Epithelial cell of esophagus (primary cell): ENCODE data around the gene TNIK.
A peak's percentile ranks its signal among the peaks of the same experiment; 100 is the strongest.

Experiments
- DNase-seq: peaks from one replicate; pipeline ENCODE4 v3.0.0; 2010; ENCODE audit warnings: low read depth
- H3K4me3 ChIP-seq: 2 replicates; pipeline ENCODE4 v1.5.1; 2011; ENCODE audit warnings: mild to moderate bottlenecking, low read length, control low read depth
- TF ChIP-seq, protein P1 (sequence below): IDR thresholded peaks from 2 replicates; pipeline ENCODE4 v1.5.1; 2011; ENCODE audit warnings: low read depth, mild to moderate bottlenecking, low read length, control low read depth, inconsistent platforms; ENCODE audit not compliant: insufficient read depth; ENCODE audit errors: missing control alignments

Gene TNIK

GRCh38 chr3:171412473-171412872 is 47.7 kb downstream of the TNIK start:
- DNase-seq, result no peak
- TF ChIP-seq, protein P1, sequence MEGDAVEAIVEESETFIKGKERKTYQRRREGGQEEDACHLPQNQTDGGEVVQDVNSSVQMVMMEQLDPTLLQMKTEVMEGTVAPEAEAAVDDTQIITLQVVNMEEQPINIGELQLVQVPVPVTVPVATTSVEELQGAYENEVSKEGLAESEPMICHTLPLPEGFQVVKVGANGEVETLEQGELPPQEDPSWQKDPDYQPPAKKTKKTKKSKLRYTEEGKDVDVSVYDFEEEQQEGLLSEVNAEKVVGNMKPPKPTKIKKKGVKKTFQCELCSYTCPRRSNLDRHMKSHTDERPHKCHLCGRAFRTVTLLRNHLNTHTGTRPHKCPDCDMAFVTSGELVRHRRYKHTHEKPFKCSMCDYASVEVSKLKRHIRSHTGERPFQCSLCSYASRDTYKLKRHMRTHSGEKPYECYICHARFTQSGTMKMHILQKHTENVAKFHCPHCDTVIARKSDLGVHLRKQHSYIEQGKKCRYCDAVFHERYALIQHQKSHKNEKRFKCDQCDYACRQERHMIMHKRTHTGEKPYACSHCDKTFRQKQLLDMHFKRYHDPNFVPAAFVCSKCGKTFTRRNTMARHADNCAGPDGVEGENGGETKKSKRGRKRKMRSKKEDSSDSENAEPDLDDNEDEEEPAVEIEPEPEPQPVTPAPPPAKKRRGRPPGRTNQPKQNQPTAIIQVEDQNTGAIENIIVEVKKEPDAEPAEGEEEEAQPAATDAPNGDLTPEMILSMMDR, result no peak
- no peak overlapping the region for H3K4me3 ChIP-seq

GRCh38 chr3:171412054-171412453 is 48.2 kb downstream of the TNIK start:
- no peak overlapping the region for H3K4me3 ChIP-seq
- DNase-seq, result no peak
- TF ChIP-seq, protein P1, result no peak

GRCh38 chr3:171410186-171410585 is 50.0 kb downstream of the TNIK start:
- TF ChIP-seq, protein P1, result no peak
- H3K4me3 ChIP-seq, result no peak overlapping the region
- no peak for DNase-seq

DNA sequence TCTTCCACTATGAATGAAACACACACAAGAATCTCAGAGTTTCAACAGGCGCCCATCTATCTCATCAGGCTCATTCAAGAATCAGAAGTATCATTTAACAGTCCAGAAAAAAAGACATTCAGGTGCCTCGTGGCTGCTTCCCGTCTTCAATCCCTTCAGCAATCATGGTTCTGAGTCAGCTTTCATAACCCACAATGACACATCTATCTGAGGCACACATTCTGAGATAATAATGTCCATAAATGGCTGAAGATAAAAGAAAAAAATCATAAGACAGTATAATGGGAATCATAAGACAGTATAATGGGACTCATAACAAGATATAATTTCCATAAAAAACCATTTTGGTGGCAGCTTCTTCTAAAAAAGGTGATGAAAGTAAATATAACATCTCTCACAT is 52.4 kb downstream of the TNIK start:
- H3K4me3 ChIP-seq, result no peak overlapping the region
- peak; percentile 72 for DNase-seq
- TF ChIP-seq, protein P1, result no peak

GRCh38 chr3:171404376-171404967 is 55.7 kb downstream of the TNIK start:
- TF ChIP-seq, protein P1, result no peak
- peak; percentile 14 for DNase-seq
- no peak overlapping the region for H3K4me3 ChIP-seq

- TF ChIP-seq, protein P1, result no peak
- no peak for DNase-seq
- no peak overlapping the region for H3K4me3 ChIP-seq
Observed at GRCh38 chr3:171402281-171402680, 57.9 kb downstream of the TNIK start.

DNA sequence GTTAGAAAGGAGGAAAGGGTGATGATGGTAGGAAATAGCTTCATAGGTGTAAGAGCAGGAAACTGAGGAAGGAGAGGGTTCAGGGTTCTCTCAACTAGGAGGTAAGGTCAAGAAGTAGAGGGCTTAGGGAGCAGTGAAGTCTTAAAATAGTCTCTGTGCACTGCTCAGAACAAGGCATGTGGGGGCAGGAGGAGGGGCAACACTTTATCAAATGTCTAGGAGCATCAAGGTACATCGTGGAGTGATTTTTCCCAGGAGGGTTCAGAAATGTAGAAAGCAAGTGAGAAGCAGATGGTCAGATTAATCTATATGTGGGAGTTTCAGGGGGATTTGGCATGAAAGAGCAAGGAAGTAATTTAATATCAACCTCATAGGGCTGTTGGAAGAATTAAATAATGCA is 58.8 kb downstream of the TNIK start:
- TF ChIP-seq, protein P1, result no peak
- no peak for DNase-seq
- no peak overlapping the region for H3K4me3 ChIP-seq
